CD14-positive monocyte (primary cell): Measurements from ENCODE around the gene ZNF281. TPM values are rescaled to one million over a fixed set of nuclear protein-coding genes. Genes with fewer than 3 reads are reported as not detected.

Source experiments
- DNase-seq, 3 donors: peaks; one replicate each; pipeline ENCODE4 v3.0.0-alpha.2; 2011 to 2022
- H2AFZ ChIP-seq: 2 replicates; pipeline ENCODE4 v1.6.0; 2012; ENCODE audit warnings: mild to moderate bottlenecking, low read depth, low read length, inconsistent platforms; ENCODE audit not compliant: insufficient read depth, poor library complexity, severe bottlenecking
- H3K27ac ChIP-seq, 2 donors: 1 replicate in 1 of 2; 2 replicates in 1 of 2; pipeline ENCODE4 v1.5.1; 2012 to 2013; ENCODE audit warnings: low read length in 2 of 2, control low read depth in 1 of 2, inconsistent platforms in 1 of 2, low read depth in 1 of 2, mild to moderate bottlenecking in 1 of 2
- H3K27me3 ChIP-seq, 2 donors: one replicate each; pipeline versions ENCODE4 v1.6.0 to v1.6.1; 2011 to 2013; ENCODE audit warnings: low read length in 2 of 2; ENCODE audit not compliant: control insufficient read depth in 2 of 2, insufficient read depth in 2 of 2
- H3K36me3 ChIP-seq, 2 donors: replicated peaks in 1 of 2; 1 replicate in 1 of 2; 2 replicates in 1 of 2; pipeline versions ENCODE4 v1.5.1 to v1.6.1; 2012 to 2013; ENCODE audit warnings: low read length in 2 of 2, control low read depth in 1 of 2, inconsistent platforms in 1 of 2, mild to moderate bottlenecking in 1 of 2; ENCODE audit not compliant: insufficient read depth in 2 of 2, control insufficient read depth in 1 of 2
- H3K4me1 ChIP-seq, 2 donors: 1 replicate in 1 of 2; 2 replicates in 1 of 2; pipeline versions ENCODE4 v1.5.1 to v1.6.1; 2012 to 2013; ENCODE audit warnings: low read length in 2 of 2, control low read depth in 1 of 2, inconsistent platforms in 1 of 2, mild to moderate bottlenecking in 1 of 2, moderate library complexity in 1 of 2; ENCODE audit not compliant: insufficient read depth in 2 of 2, control insufficient read depth in 1 of 2
- H3K4me2 ChIP-seq: replicated peaks from 2 replicates; pipeline ENCODE3; 2012; ENCODE audit warnings: low read length, moderate library complexity, mild to moderate bottlenecking; ENCODE audit not compliant: poor library complexity, severe bottlenecking; ENCODE audit errors: extremely low read depth
- H3K4me3 ChIP-seq, 3 experiments: fragments of 200-600 bp in 1 of 3; sonication (generic) in 1 of 3; replicated peaks in 1 of 3; 1 replicate in 2 of 3; 2 replicates in 1 of 3; pipeline ENCODE4 v1.5.1; 2011 to 2013; ENCODE audit warnings: low read length in 3 of 3, mild to moderate bottlenecking in 3 of 3, control low read depth in 2 of 3, low read depth in 2 of 3, inconsistent platforms in 1 of 3, moderate library complexity in 1 of 3
- H3K79me2 ChIP-seq: 2 replicates; pipeline ENCODE4 v1.6.0; 2012; ENCODE audit warnings: mild to moderate bottlenecking, control low read depth, inconsistent platforms, low read length, moderate library complexity; ENCODE audit not compliant: insufficient read depth
- H3K9ac ChIP-seq: 2 replicates; pipeline ENCODE4 v1.6.0; 2017; ENCODE audit warnings: low read length, mild to moderate bottlenecking; ENCODE audit not compliant: insufficient read depth, poor library complexity, severe bottlenecking
- H3K9me3 ChIP-seq, 2 donors: replicated peaks in 1 of 2; 1 replicate in 1 of 2; 2 replicates in 1 of 2; pipeline versions ENCODE4 v1.5.1 to v1.6.1; 2012 to 2013; ENCODE audit warnings: low read length in 2 of 2, control low read depth in 1 of 2; ENCODE audit not compliant: control insufficient read depth in 1 of 2, insufficient read depth in 1 of 2
- H4K20me1 ChIP-seq: 2 replicates; pipeline ENCODE4 v1.6.0; 2012; ENCODE audit warnings: mild to moderate bottlenecking, low read length, control low read depth, moderate library complexity; ENCODE audit not compliant: insufficient read depth
- H3K27ac Mint-ChIP-seq, 7 donors: one replicate each; pipeline ENCODE4 v1.8.0; 2020; ENCODE audit warnings: mild to moderate bottlenecking in 7 of 7, mixed read lengths in 7 of 7, moderate library complexity in 6 of 7, inconsistent platforms in 2 of 7
- H3K27me3 Mint-ChIP-seq, 3 donors: one replicate each; pipeline ENCODE4 v1.8.0; 2021 to 2022; ENCODE audit warnings: low read depth in 3 of 3, mild to moderate bottlenecking in 3 of 3, mixed read lengths in 3 of 3, moderate library complexity in 3 of 3, inconsistent platforms in 1 of 3
- H3K36me3 Mint-ChIP-seq, 2 donors: one replicate each; pipeline ENCODE4 v1.8.0; 2020; ENCODE audit warnings: mixed read lengths in 2 of 2, inconsistent platforms in 1 of 2, mild to moderate bottlenecking in 1 of 2
- H3K4me1 Mint-ChIP-seq: one replicate; pipeline ENCODE4 v1.8.0; 2020; ENCODE audit warnings: mild to moderate bottlenecking, mixed read lengths
- H3K4me3 Mint-ChIP-seq, 2 donors: one replicate each; pipeline ENCODE4 v1.8.0; 2020; ENCODE audit warnings: mild to moderate bottlenecking in 2 of 2, mixed read lengths in 2 of 2, moderate library complexity in 1 of 2
- H3K9me3 Mint-ChIP-seq, 7 donors: one replicate each; pipeline ENCODE4 v1.8.0; 2020 to 2022; ENCODE audit warnings: mixed read lengths in 7 of 7, mild to moderate bottlenecking in 6 of 7, moderate library complexity in 6 of 7, inconsistent platforms in 2 of 7
- CTCF ChIP-seq: fragments of 200-600 bp; IDR thresholded peaks from one replicate; pipeline ENCODE4 v1.8.0; 2022; ENCODE audit warnings: antibody characterized with exemption, mild to moderate bottlenecking
- WGBS: methylation state at CpG from one replicate; pipeline ENCODE4 v1.1.5; 2013; ENCODE audit warnings: missing lambda C conversion rate; ENCODE audit not compliant: insufficient coverage; 5-methylcytosine and 5-hydroxymethylcytosine counted together
- intact Hi-C, 2 donors: fragments of 100-400 bp; cut with micrococcal nuclease; formaldehyde crosslinking; loops; one replicate each; pipeline versions ENCODE4 v1.15.0 to v1.15.1; 2023
- polyA plus RNA-seq, 3 donors: library from polyadenylated mRNA; depleted of rRNA in 1 of 3; unstranded in 2 of 3; stranded (reverse) in 1 of 3; fragments of 300-500 nt in 2 of 3; fragments of >200 nt in 1 of 3; fragmentation: Illumina TruSeq in 2 of 3; gene quantifications; 1 replicate in 2 of 3; 2 replicates in 1 of 3; pipeline ENCODE4 v1.2.3, GENCODE V29; 2012 to 2021

Gene ZNF281
- polyA plus RNA-seq, 3 donors: 10.5 to 30.6 (median 26.6) TPM

- H3K9me3 Mint-ChIP-seq: no peaks in the 10 kb centered on the region
- H3K27ac ChIP-seq: no peak overlapping the region
- no peak overlapping the region for H3K9ac ChIP-seq
- WGBS: 100% methylated on average over 1 of the region's 2 CpGs
- DNase-seq: no peak
- no peaks in the 10 kb centered on the region for H3K4me1 Mint-ChIP-seq
- no peak for TF ChIP-seq CTCF
- no peaks in the 10 kb centered on the region for H3K27me3 ChIP-seq
- H2AFZ ChIP-seq: no peak overlapping the region
- no peaks in the 10 kb centered on the region for H4K20me1 ChIP-seq
- H3K4me3 ChIP-seq: no peak overlapping the region
- H3K4me2 ChIP-seq: no peak overlapping the region
- H3K4me3 Mint-ChIP-seq: no peak overlapping the region
- H3K27ac Mint-ChIP-seq: no peak overlapping the region
- no peaks in the 10 kb centered on the region for H3K79me2 ChIP-seq
- H3K4me1 ChIP-seq: no peaks in the 10 kb centered on the region
- intact Hi-C loops: no loop called here
- no peaks in the 10 kb centered on the region for H3K36me3 Mint-ChIP-seq
- no peaks in the 10 kb centered on the region for H3K27me3 Mint-ChIP-seq
- H3K9me3 ChIP-seq: no peaks in the 10 kb centered on the region
- no peaks in the 10 kb centered on the region for H3K36me3 ChIP-seq
These were observed 34.0 kb upstream of the ZNF281 start for GRCh38 chr1:200443860-200444259.

GRCh38 chr1:200442537-200443156 is 32.8 kb upstream of the ZNF281 start:
- H3K4me1 Mint-ChIP-seq: peaks cover 4% of the 10 kb centered on the region
- Histone ChIP-seq H3K4me3 (no peak overlapping the region), H4K20me1 (no peaks in the 10 kb centered on the region), H3K9me3 (no peaks in the 10 kb centered on the region), H3K4me2 (no peak overlapping the region), H3K79me2 (no peaks in the 10 kb centered on the region), H3K36me3 (no peaks in the 10 kb centered on the region), H3K27ac (no peak overlapping the region), H3K4me1 (peaks cover 0 to 3% of the 10 kb centered on the region in 2 donors), H3K9ac (no peak overlapping the region), H3K27me3 (no peaks in the 10 kb centered on the region), H2AFZ (no peak overlapping the region)
- H3K4me3 Mint-ChIP-seq: no peak overlapping the region
- no peaks in the 10 kb centered on the region for H3K36me3 Mint-ChIP-seq
- no peaks in the 10 kb centered on the region for H3K9me3 Mint-ChIP-seq
- H3K27me3 Mint-ChIP-seq: no peaks in the 10 kb centered on the region
- DNase-seq: no peak
- TF ChIP-seq CTCF: no peak
- intact Hi-C loops: no loop called here
- no peak overlapping the region for H3K27ac Mint-ChIP-seq
- WGBS: no CpG with 5 or more reads among the region's 3 CpGs
